Activated naive CD8-positive, alpha-beta T cell treated with anti-CD3 and anti-CD28 coated beads for 36 hours (primary cell): ENCODE data around the gene PRSS57. TPM values are rescaled to one million over a fixed set of nuclear protein-coding genes. Genes with fewer than 3 reads are reported as not detected.
A peak's percentile ranks its signal among the peaks of the same experiment; 100 is the strongest.

Experiments
- DNase-seq: peaks from one replicate; pipeline ENCODE4 v3.0.0; 2021
- H3K27ac Mint-ChIP-seq: one replicate; pipeline ENCODE4 v1.8.0; 2022; ENCODE audit warnings: mild to moderate bottlenecking, moderate library complexity, mixed read lengths
- H3K27me3 Mint-ChIP-seq: one replicate; pipeline ENCODE4 v1.8.0; 2022; ENCODE audit warnings: mild to moderate bottlenecking, mixed read lengths
- H3K36me3 Mint-ChIP-seq: one replicate; pipeline ENCODE4 v1.8.0; 2021; ENCODE audit warnings: mild to moderate bottlenecking, mixed read lengths
- H3K4me1 Mint-ChIP-seq: one replicate; pipeline ENCODE4 v1.8.0; 2021; ENCODE audit warnings: mixed read lengths
- H3K4me3 Mint-ChIP-seq: one replicate; pipeline ENCODE4 v1.8.0; 2022; ENCODE audit warnings: mild to moderate bottlenecking, moderate library complexity, mixed read lengths
- H3K9me3 Mint-ChIP-seq: one replicate; pipeline ENCODE4 v1.8.0; 2022; ENCODE audit warnings: mixed read lengths
- total RNA-seq, 2 experiments: library from RNA; stranded (reverse); gene quantifications; one replicate each; pipeline ENCODE4 v1.2.3, GENCODE V29; 2021

Gene PRSS57
- total RNA-seq, 2 experiments from 2014 or later = not detected

GRCh38 chr19:646779-647565 lies 48.3 kb downstream of the PRSS57 start:
- Mint-ChIP-seq H3K27me3 (no peaks in the 10 kb centered on the region), H3K4me1 (no peaks in the 10 kb centered on the region), H3K4me3 (no peak overlapping the region), H3K27ac (no peak overlapping the region), H3K36me3 (peaks cover 9% of the 10 kb centered on the region), H3K9me3 (no peaks in the 10 kb centered on the region)
- no peak for DNase-seq

GRCh38 chr19:645912-646778 lies 49.1 kb downstream of the PRSS57 start:
- H3K27ac Mint-ChIP-seq = peak overlapping the region; percentile 60

GRCh38 chr19:644789-645188 lies 50.5 kb downstream of the PRSS57 start:
- Mint-ChIP-seq H3K9me3 (no peaks in the 10 kb centered on the region), H3K27ac (no peak overlapping the region), H3K4me1 (no peaks in the 10 kb centered on the region)

More at GRCh38 chr19:645912-646778, 49.1 kb downstream of the PRSS57 start:
- H3K4me1 Mint-ChIP-seq = no peaks in the 10 kb centered on the region
- no peaks in the 10 kb centered on the region for H3K27me3 Mint-ChIP-seq
- H3K4me3 Mint-ChIP-seq = no peak overlapping the region
- no peaks in the 10 kb centered on the region for H3K9me3 Mint-ChIP-seq
- no peak for DNase-seq
- peaks cover 9% of the 10 kb centered on the region for H3K36me3 Mint-ChIP-seq

DNA sequence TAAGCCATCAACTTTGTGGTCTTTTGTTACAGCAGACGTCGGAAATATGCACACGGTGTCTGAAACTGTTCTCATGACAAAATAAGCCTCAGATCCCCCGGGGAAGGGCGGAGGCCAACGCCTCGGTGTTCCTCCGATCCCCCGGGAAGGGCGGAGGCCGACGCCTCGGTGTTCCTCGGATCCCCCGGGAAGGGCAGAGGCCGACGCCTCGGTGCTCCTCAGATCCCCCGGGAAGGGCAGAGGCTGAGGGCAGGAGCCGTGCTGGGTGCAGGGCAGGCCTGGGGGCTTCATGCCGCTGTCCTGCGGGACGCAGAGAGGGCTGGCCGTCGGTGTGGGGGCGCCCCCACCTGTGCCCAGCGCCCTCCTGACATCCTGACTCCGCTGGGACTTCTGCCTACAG lies 50.9 kb downstream of the PRSS57 start:
- H3K27me3 Mint-ChIP-seq = peaks cover 1% of the 10 kb centered on the region
- H3K4me1 Mint-ChIP-seq = peaks cover 2% of the 10 kb centered on the region
- DNase-seq = no peak
- peaks cover 9% of the 10 kb centered on the region for H3K36me3 Mint-ChIP-seq
- no peak overlapping the region for H3K4me3 Mint-ChIP-seq
- H3K9me3 Mint-ChIP-seq = no peaks in the 10 kb centered on the region
- no peak overlapping the region for H3K27ac Mint-ChIP-seq

More at GRCh38 chr19:644789-645188, 50.5 kb downstream of the PRSS57 start:
- no peak for DNase-seq
- Mint-ChIP-seq H3K4me3 (no peak overlapping the region), H3K27me3 (no peaks in the 10 kb centered on the region), H3K36me3 (peaks cover 9% of the 10 kb centered on the region)

GRCh38 chr19:643736-644135 lies 51.5 kb downstream of the PRSS57 start:
- no peak overlapping the region for H3K4me3 Mint-ChIP-seq
- H3K9me3 Mint-ChIP-seq = no peaks in the 10 kb centered on the region

DNA sequence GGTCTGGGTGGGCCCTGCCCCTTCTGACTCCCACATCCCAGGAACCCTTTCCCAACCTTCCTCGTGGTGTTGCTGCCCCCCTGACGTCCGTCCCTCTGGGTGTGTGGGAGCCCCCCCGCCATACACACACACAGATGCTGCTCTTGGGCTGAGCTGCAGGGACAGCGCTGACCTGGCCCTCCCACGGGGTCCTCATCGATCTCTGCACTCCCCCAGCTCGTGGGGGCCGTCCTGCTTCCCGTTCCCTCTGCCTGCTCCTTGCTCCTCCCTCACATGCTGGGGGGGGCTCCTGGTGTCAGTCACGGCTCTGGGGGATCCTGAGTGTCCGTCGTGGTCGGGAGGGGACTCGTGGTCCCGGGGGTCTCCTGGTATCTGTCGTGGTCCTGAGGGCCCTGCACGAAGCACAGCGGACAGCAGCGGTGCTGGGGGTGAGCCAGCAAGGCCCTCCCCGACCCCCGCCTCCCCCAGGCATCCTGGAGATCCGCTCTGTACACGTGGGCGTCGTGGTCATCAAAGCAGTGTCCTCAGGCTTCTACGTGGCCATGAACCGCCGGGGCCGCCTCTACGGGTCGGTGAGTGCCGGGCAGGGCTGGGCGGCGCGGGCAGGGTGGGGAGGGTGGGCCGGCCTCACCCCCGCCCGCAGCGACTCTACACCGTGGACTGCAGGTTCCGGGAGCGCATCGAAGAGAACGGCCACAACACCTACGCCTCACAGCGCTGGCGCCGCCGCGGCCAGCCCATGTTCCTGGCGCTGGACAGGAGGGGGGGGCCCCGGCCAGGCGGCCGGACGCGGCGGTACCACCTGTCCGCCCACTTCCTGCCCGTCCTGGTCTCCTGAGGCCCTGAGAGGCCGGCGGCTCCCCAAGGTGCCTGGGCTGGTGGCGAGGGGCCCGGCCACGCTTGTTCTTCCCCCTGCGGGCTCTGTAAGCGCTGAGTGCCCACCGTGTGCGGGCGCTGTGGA lies 52.2 kb downstream of the PRSS57 start:
- Mint-ChIP-seq H3K4me3 (peak overlapping the region; percentile 2), H3K36me3 (peaks cover 5% of the 10 kb centered on the region), H3K27ac (no peak overlapping the region), H3K9me3 (no peaks in the 10 kb centered on the region), H3K27me3 (peaks cover 4% of the 10 kb centered on the region), H3K4me1 (peaks cover 7% of the 10 kb centered on the region)
- DNase-seq = no peak

More at GRCh38 chr19:643736-644135, 51.5 kb downstream of the PRSS57 start:
- Mint-ChIP-seq H3K27me3 (peaks cover 4% of the 10 kb centered on the region), H3K27ac (no peak overlapping the region), H3K36me3 (peaks cover 8% of the 10 kb centered on the region), H3K4me1 (peaks cover 5% of the 10 kb centered on the region)
- no peak for DNase-seq

GRCh38 chr19:641702-642101 lies 53.5 kb downstream of the PRSS57 start:
- H3K4me1 Mint-ChIP-seq = peaks cover 7% of the 10 kb centered on the region
- peaks cover 4% of the 10 kb centered on the region for H3K27me3 Mint-ChIP-seq
- no peaks in the 10 kb centered on the region for H3K9me3 Mint-ChIP-seq
- peaks cover 4% of the 10 kb centered on the region for H3K36me3 Mint-ChIP-seq
- no peak overlapping the region for H3K27ac Mint-ChIP-seq
- DNase-seq = no peak
- H3K4me3 Mint-ChIP-seq = no peak overlapping the region

DNA sequence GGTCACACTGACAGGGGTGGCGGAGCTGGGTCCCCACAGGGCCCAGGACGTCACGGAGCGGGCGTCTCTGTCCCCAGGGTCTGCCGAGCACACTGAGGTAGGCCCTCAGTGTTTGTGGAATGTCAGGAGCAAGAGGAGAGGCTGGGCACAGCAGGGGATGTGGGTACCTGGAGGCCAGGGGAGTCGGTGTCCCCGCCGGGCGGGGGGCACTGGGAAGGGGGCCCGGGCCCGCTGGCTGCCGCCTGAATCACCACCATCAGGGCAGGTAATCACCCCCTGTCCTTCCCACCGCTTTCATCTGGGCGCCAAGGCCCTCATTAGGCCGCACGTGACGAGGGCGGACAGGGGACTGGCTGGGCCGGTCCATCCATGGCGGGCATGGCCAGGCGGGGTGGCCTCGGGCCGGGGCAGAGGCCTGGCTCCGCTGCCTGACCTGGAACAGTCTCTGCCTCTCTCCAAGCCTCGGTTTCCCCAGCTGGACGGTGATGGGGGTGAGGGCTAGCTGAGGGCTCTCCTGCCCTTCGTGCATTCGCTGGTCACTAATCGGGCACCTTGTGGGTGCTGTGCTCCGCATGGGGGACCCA lies 54.6 kb downstream of the PRSS57 start:
- H3K27ac Mint-ChIP-seq = no peak overlapping the region
- H3K27me3 Mint-ChIP-seq = peaks cover 4% of the 10 kb centered on the region
- H3K36me3 Mint-ChIP-seq = peaks cover 2% of the 10 kb centered on the region
- no peak overlapping the region for H3K4me3 Mint-ChIP-seq
- H3K4me1 Mint-ChIP-seq = peaks cover 7% of the 10 kb centered on the region
- no peak for DNase-seq
- no peaks in the 10 kb centered on the region for H3K9me3 Mint-ChIP-seq

DNA sequence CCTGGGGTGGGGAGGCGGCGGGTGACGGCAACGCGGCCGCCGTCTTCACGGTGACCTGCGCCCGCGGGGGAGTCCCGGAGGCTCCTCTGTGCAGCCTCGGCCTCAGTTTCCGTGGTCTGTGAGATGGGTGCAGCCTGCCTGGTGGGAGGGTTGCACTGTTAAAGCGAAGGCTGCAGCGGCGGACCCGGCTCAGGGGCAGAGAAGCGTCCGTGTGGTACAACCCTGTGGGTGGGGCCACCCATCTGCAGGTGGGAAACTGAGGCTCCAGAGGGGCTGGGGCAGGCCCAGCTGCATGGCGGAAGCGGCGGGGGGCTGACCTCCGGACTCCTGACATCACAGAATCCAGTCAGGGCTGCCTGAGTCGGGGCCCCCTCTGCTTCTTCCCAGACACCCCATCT lies 55.1 kb downstream of the PRSS57 start:
- Mint-ChIP-seq H3K27me3 (peaks cover 4% of the 10 kb centered on the region), H3K4me1 (peaks cover 7% of the 10 kb centered on the region), H3K36me3 (peaks cover 2% of the 10 kb centered on the region), H3K27ac (no peak overlapping the region), H3K4me3 (no peak overlapping the region), H3K9me3 (no peaks in the 10 kb centered on the region)
- DNase-seq = no peak

GRCh38 chr19:639253-640160 lies 55.7 kb downstream of the PRSS57 start, which contains the start of gene FGF22:
Gene FGF22, plus strand, starts transcription at chr19:639879. Its CDS starts 47 bp downstream, at chr19:639926.
- H3K27me3 Mint-ChIP-seq = peaks cover 4% of the 10 kb centered on the region
- peaks cover 7% of the 10 kb centered on the region for H3K4me1 Mint-ChIP-seq
- H3K27ac Mint-ChIP-seq = peak within 1 kb of the TSS; percentile 22
- peak within 1 kb of the TSS; percentile 73 for H3K4me3 Mint-ChIP-seq
- peak; percentile 92 for DNase-seq
- no peaks in the 10 kb centered on the region for H3K36me3 Mint-ChIP-seq
- no peaks in the 10 kb centered on the region for H3K9me3 Mint-ChIP-seq

GRCh38 chr19:638906-639252 lies 56.4 kb downstream of the PRSS57 start:
- peaks cover 4% of the 10 kb centered on the region for H3K27me3 Mint-ChIP-seq
- H3K36me3 Mint-ChIP-seq = no peaks in the 10 kb centered on the region
- H3K4me3 Mint-ChIP-seq = peak overlapping the region; percentile 73
- no peak overlapping the region for H3K27ac Mint-ChIP-seq
- DNase-seq = no peak
- no peaks in the 10 kb centered on the region for H3K9me3 Mint-ChIP-seq
- H3K4me1 Mint-ChIP-seq = peaks cover 11% of the 10 kb centered on the region
